Right lobe of liver (tissue), 4 donors: ENCODE data around the gene ASXL1.

Source experiments
- CTCF ChIP-seq, 4 donors: fragments of 200-600 bp in 3 of 4; fragments of 450-650 bp in 1 of 4; IDR thresholded peaks; one replicate each; pipeline versions ENCODE4 v1.5.1 to v1.8.0; 2016 to 2022; ENCODE audit warnings: antibody characterized with exemption in 4 of 4, mild to moderate bottlenecking in 2 of 4
- POLR2A ChIP-seq: fragments of 450-650 bp; IDR thresholded peaks from one replicate; pipeline ENCODE4 v1.6.1; 2017; ENCODE audit warnings: antibody characterized with exemption, mild to moderate bottlenecking
- donor health status: DM: no; HTN: no; CAD: no.
- donor health status: DM: no; HTN: no; CAD: no.
- donor health status: DM: no; HTN: yes; CAD: no.

- TF ChIP-seq CTCF (IDR thresholded peaks at IDR 0.05): no peak
- no peak for TF ChIP-seq POLR2A
These were observed 2.7 kb upstream of the ASXL1 start for GRCh38 chr20:32355417-32355841.
